ENCODE measurements around the gene TCERG1L. TPM values are rescaled to one million over a fixed set of nuclear protein-coding genes. Genes with fewer than 3 reads are reported as not detected.

Gene TCERG1L
- total and polyA plus RNA-seq, 4 donors: 0.02 to 0.09 (median 0.08) TPM; not detected in 1

DNA sequence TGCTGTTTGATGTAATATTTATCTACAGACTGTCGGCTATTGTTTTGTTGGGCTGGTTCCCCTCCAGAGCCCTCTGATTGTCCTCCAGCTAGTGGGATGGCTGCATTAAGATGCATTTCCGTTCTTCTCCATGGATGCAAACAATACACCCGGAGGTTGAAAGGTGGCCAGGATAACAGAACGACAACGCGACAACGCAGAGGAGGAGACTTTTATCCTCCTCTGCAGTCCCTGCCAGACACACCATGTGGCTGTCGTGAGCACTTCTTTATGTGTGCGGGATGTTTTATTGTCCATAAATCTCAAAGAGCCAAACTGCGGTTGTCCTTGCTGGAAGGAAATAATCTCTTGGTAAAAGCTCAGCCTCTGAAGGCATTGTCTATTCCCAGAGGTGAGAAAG lies 39.1 kb upstream of the TCERG1L start:
- Histone ChIP-seq H3K27me3 (ENCODE audit: control insufficient read depth in 3 of 3, insufficient read depth in 3 of 3, low read length in 2 of 3) (peaks cover 0 to 2% (median 0%) of the 10 kb centered on the region in 3 donors), H3K27ac (ENCODE audit: low read depth in 1 of 2, low read length in 1 of 2) (no peak overlapping the region), H3K9ac (ENCODE audit: insufficient read depth in 1 of 2, low read length in 2 of 2) (no peak overlapping the region), H3K36me3 (ENCODE audit: control insufficient read depth in 4 of 4, insufficient read depth in 4 of 4, low read length in 4 of 4) (no peaks in the 10 kb centered on the region), H3K4me1 (ENCODE audit: control insufficient read depth in 5 of 5, insufficient read depth in 5 of 5, low read length in 5 of 5) (no peaks in the 10 kb centered on the region), H3K9me3 (ENCODE audit: control insufficient read depth in 4 of 4, insufficient read depth in 3 of 4, low read length in 3 of 4) (peaks cover 0 to 6% (median 0%) of the 10 kb centered on the region in 4 donors), H3K4me3 (no peak overlapping the region)
- TF ChIP-seq, protein P1, sequence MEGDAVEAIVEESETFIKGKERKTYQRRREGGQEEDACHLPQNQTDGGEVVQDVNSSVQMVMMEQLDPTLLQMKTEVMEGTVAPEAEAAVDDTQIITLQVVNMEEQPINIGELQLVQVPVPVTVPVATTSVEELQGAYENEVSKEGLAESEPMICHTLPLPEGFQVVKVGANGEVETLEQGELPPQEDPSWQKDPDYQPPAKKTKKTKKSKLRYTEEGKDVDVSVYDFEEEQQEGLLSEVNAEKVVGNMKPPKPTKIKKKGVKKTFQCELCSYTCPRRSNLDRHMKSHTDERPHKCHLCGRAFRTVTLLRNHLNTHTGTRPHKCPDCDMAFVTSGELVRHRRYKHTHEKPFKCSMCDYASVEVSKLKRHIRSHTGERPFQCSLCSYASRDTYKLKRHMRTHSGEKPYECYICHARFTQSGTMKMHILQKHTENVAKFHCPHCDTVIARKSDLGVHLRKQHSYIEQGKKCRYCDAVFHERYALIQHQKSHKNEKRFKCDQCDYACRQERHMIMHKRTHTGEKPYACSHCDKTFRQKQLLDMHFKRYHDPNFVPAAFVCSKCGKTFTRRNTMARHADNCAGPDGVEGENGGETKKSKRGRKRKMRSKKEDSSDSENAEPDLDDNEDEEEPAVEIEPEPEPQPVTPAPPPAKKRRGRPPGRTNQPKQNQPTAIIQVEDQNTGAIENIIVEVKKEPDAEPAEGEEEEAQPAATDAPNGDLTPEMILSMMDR (IDR thresholded peaks at IDR 0.05; ENCODE audit: control extremely low read depth, extremely low read depth): no peak
- ATAC-seq (ENCODE audit: insufficient read depth, low FRiP score) (no peak), DNase-seq (no peak)
- WGBS, 2 donors: 68 to 72% methylated on average over 10 of the region's 10 CpGs

DNA sequence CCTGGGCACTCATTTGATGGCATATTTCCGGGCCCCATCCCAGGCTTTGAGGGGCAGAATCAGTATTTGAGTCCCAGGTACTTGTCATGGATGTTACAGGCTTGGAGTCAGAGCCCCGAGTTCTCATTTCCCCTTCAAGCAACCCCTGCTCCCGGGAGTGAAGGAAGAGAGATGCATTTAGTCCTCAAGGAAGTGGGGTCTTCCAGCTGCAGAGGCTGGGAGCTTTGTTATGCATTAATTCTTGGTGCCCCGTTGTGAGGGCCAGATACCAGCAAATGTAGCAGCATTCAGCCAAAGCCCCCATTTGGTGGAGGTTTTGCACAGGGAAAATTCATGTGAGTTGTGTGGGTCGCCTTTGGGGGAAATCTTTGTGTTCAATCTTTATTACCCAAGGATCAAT lies 38.7 kb upstream of the TCERG1L start:
- H3K27me3 ChIP-seq (ENCODE audit: control insufficient read depth in 3 of 3, insufficient read depth in 3 of 3, low read length in 2 of 3): peaks cover 0 to 2% (median 0%) of the 10 kb centered on the region in 3 donors
- H3K4me3 ChIP-seq: no peak overlapping the region
- H3K27ac ChIP-seq (ENCODE audit: low read depth in 1 of 2, low read length in 1 of 2): no peak overlapping the region
- TF ChIP-seq, protein P1 (IDR thresholded peaks at IDR 0.05; ENCODE audit: control extremely low read depth, extremely low read depth): no peak
- no peaks in the 10 kb centered on the region for H3K4me1 ChIP-seq (ENCODE audit: control insufficient read depth in 5 of 5, insufficient read depth in 5 of 5, low read length in 5 of 5)
- no peak for DNase-seq
- ATAC-seq (ENCODE audit: insufficient read depth, low FRiP score): no peak
- H3K9ac ChIP-seq (ENCODE audit: insufficient read depth in 1 of 2, low read length in 2 of 2): no peak overlapping the region
- H3K36me3 ChIP-seq (ENCODE audit: control insufficient read depth in 4 of 4, insufficient read depth in 4 of 4, low read length in 4 of 4): no peaks in the 10 kb centered on the region
- peaks cover 0 to 6% (median 0%) of the 10 kb centered on the region in 4 donors for H3K9me3 ChIP-seq (ENCODE audit: control insufficient read depth in 4 of 4, insufficient read depth in 3 of 4, low read length in 3 of 4)
- WGBS, 2 donors: 45 to 52% methylated on average over 5 of the region's 5 CpGs

DNA sequence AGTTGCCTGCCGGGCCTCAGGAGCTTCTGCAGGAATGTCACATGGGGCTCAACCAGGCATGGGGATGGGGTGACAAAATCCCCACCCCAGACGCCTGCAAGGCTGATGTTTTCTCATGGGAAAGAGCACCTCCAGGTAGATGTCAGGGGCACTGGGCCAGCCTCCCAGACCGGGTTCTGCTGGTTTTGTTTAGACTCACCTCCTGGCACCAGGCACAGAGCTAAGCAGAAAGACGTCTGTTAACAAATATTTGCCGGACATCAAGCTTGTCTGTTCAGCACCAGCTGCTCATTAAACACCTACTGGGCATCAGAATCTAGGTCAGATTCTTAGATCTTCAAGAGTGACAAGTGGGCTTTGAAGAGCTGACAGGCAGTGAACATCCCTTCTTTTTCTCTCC lies 34.9 kb upstream of the TCERG1L start:
- no peak overlapping the region for H3K9ac ChIP-seq (ENCODE audit: insufficient read depth in 1 of 2, low read length in 2 of 2)
- H3K36me3 ChIP-seq (ENCODE audit: control insufficient read depth in 4 of 4, insufficient read depth in 4 of 4, low read length in 4 of 4): no peaks in the 10 kb centered on the region
- peaks cover 0 to 2% (median 0%) of the 10 kb centered on the region in 3 donors for H3K27me3 ChIP-seq (ENCODE audit: control insufficient read depth in 3 of 3, insufficient read depth in 3 of 3, low read length in 2 of 3)
- H3K4me1 ChIP-seq (ENCODE audit: control insufficient read depth in 5 of 5, insufficient read depth in 5 of 5, low read length in 5 of 5): no peaks in the 10 kb centered on the region
- TF ChIP-seq, protein P1 (IDR thresholded peaks at IDR 0.05; ENCODE audit: control extremely low read depth, extremely low read depth): no peak
- ATAC-seq (ENCODE audit: insufficient read depth, low FRiP score) (no peak), DNase-seq (no peak)
- peaks cover 0 to 3% (median 0%) of the 10 kb centered on the region in 4 donors for H3K9me3 ChIP-seq (ENCODE audit: control insufficient read depth in 4 of 4, insufficient read depth in 3 of 4, low read length in 3 of 4)
- no peak overlapping the region for H3K4me3 ChIP-seq
- H3K27ac ChIP-seq (ENCODE audit: low read depth in 1 of 2, low read length in 1 of 2): no peak overlapping the region
- WGBS, 2 donors: 53 to 67% methylated on average over 5 of the region's 5 CpGs

DNA sequence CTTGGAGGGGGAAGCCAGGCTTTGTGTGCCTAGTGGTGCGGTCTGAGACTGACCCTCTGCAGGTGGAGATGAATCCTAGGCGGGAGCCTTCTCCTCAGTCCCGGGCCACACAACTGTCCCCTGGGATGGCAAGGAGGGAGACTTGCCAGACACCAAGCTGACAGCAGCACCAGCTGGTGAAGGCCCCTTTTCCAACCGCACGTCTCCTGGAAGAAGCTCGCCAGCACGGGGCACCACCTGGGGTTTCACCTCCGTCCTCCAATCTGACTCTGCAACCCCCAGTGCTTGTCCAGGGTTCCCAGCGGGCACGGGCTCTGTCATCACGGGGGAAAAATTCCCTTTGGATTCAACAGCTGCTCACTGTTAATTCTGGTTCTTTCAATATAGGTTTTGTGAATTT lies 34.2 kb upstream of the TCERG1L start:
- 87 to 91% methylated on average over 10 to 11 of the region's 11 CpGs for WGBS, 2 donors
- TF ChIP-seq, protein P1 (IDR thresholded peaks at IDR 0.05; ENCODE audit: control extremely low read depth, extremely low read depth): no peak
- Histone ChIP-seq H3K27ac (ENCODE audit: low read depth in 1 of 2, low read length in 1 of 2) (no peak overlapping the region), H3K36me3 (ENCODE audit: control insufficient read depth in 4 of 4, insufficient read depth in 4 of 4, low read length in 4 of 4) (no peaks in the 10 kb centered on the region), H3K27me3 (ENCODE audit: control insufficient read depth in 3 of 3, insufficient read depth in 3 of 3, low read length in 2 of 3) (no peaks in the 10 kb centered on the region), H3K9ac (ENCODE audit: insufficient read depth in 1 of 2, low read length in 2 of 2) (no peak overlapping the region), H3K4me3 (no peak overlapping the region), H3K4me1 (ENCODE audit: control insufficient read depth in 5 of 5, insufficient read depth in 5 of 5, low read length in 5 of 5) (no peaks in the 10 kb centered on the region), H3K9me3 (ENCODE audit: control insufficient read depth in 4 of 4, insufficient read depth in 3 of 4, low read length in 3 of 4) (peaks cover 0 to 3% (median 0%) of the 10 kb centered on the region in 4 donors)
- no peak for DNase-seq
- no peak for ATAC-seq (ENCODE audit: insufficient read depth, low FRiP score)

All from lung (tissue), 12 donors.